HEK293T (cell line): ENCODE data around the gene CCR7.

ENCODE experiments used
- CTCF ChIA-PET: fragments of 350-600 bp; formaldehyde crosslinking; extraction: SDS; loops from one replicate; lab custom pipeline; 2021; ENCODE audit warnings: antibody characterized with exemption, inconsistent platforms; lab: Yijun Ruan, JAX
- POLR2A ChIA-PET: fragments of 350-600 bp; formaldehyde crosslinking; extraction: SDS; loops from one replicate; lab custom pipeline; 2020; ENCODE audit warnings: antibody characterized with exemption, inconsistent platforms; lab: Yijun Ruan, JAX
- DNase-seq: peaks from one replicate; pipeline ENCODE4 v3.0.0; 2012; ENCODE audit warnings: mixed read lengths; ENCODE audit errors: extremely low spot score
- ARNT ChIP-seq: fragments of 450-650 bp; IDR thresholded peaks from 2 replicates; pipeline ENCODE4 v1.6.1; 2017; ENCODE audit warnings: mild to moderate bottlenecking
- BHLHE40 ChIP-seq: fragments of 450-650 bp; IDR thresholded peaks from 2 replicates; pipeline ENCODE4 v1.6.1; 2016; ENCODE audit warnings: mild to moderate bottlenecking, moderate library complexity, borderline replicate concordance
- ELF4 ChIP-seq: fragments of 450-650 bp; IDR thresholded peaks from 2 replicates; pipeline ENCODE4 v1.6.1; 2017; ENCODE audit warnings: antibody characterized with exemption
- FOXA1 ChIP-seq: fragments of 450-650 bp; IDR thresholded peaks from 2 replicates; pipeline ENCODE4 v1.6.1; 2016; ENCODE audit warnings: mild to moderate bottlenecking
- FOXK2 ChIP-seq: fragments of 450-650 bp; IDR thresholded peaks from 2 replicates; pipeline ENCODE4 v1.6.1; 2016; ENCODE audit warnings: mild to moderate bottlenecking
- FOXM1 ChIP-seq: fragments of 450-650 bp; IDR thresholded peaks from 2 replicates; pipeline ENCODE4 v1.6.1; 2017; ENCODE audit warnings: mild to moderate bottlenecking, borderline replicate concordance
- HDGF ChIP-seq: fragments of 450-650 bp; IDR thresholded peaks from 2 replicates; pipeline ENCODE4 v1.6.1; 2017; ENCODE audit warnings: antibody characterized with exemption, borderline replicate concordance
- L3MBTL2 ChIP-seq: fragments of 450-650 bp; conservative IDR thresholded peaks from 2 replicates; pipeline ENCODE4 v1.6.1; 2016; ENCODE audit warnings: mild to moderate bottlenecking
- NFRKB ChIP-seq: fragments of 450-650 bp; IDR thresholded peaks from 2 replicates; pipeline ENCODE4 v1.6.1; 2016; ENCODE audit warnings: mild to moderate bottlenecking, moderate library complexity
- PKNOX1 ChIP-seq: fragments of 450-650 bp; IDR thresholded peaks from 2 replicates; pipeline ENCODE4 v1.6.1; 2016
- SP1 ChIP-seq: fragments of 450-650 bp; IDR thresholded peaks from 2 replicates; pipeline ENCODE4 v1.6.1; 2017
- TARDBP ChIP-seq: fragments of 450-650 bp; IDR thresholded peaks from 2 replicates; pipeline ENCODE4 v1.6.1; 2016
- ZNF384 ChIP-seq: fragments of 450-650 bp; IDR thresholded peaks from 2 replicates; pipeline ENCODE4 v1.6.1; 2016

The CCR7 gene

GRCh38 chr17:40511667-40512220 lies 53.5 kb downstream of the CCR7 start:
- TF ChIP-seq PKNOX1, result no peak
- TF ChIP-seq HDGF, result no peak
- no peak for TF ChIP-seq L3MBTL2
- no peak for TF ChIP-seq NFRKB
- TF ChIP-seq ZNF384, result no peak
- DNase-seq, result no peak
- POLR2A ChIA-PET, result interaction anchor here (1.2 kb wide), 1 partner anchor 94 kb away, joined by 6 read pairs; the partner anchor contains the start of gene TOP2A
- CTCF ChIA-PET, result interaction anchor here (0.9 kb wide), 1 partner anchor 150 kb away, joined by 3 read pairs; no protein-coding TSS in a partner anchor

- POLR2A ChIA-PET, result interaction anchor here (1.2 kb wide), 1 partner anchor 93 kb away, joined by 6 read pairs; the partner anchor contains the start of gene TOP2A
- DNase-seq, result no peak
- TF ChIP-seq FOXA1, result no peak
- TF ChIP-seq HDGF, result no peak
- TF ChIP-seq NFRKB, result no peak
- no peak for TF ChIP-seq ARNT
- TF ChIP-seq ZNF384, result no peak
- no peak for TF ChIP-seq TARDBP
- TF ChIP-seq BHLHE40, result no peak
- TF ChIP-seq ELF4, result no peak
- CTCF ChIA-PET, result interaction anchor here (0.9 kb wide), 1 partner anchor 149 kb away, joined by 3 read pairs; no protein-coding TSS in a partner anchor
These were observed 54.1 kb downstream of the CCR7 start for GRCh38 chr17:40511136-40511535.

- DNase-seq, result no peak
- CTCF ChIA-PET, result no interaction called here
- POLR2A ChIA-PET, result interaction anchor here (1.0 kb wide), 2 partner anchors 93 to 1156 kb away, joined by 3 read pairs; no protein-coding TSS in a partner anchor
- TF ChIP-seq TARDBP (no peak), FOXK2 (no peak), SP1 (no peak)
These were observed 55.0 kb downstream of the CCR7 start for GRCh38 chr17:40510328-40510648.

- DNase-seq, result no peak
- CTCF ChIA-PET, result no interaction called here
- TF ChIP-seq HDGF (no peak), L3MBTL2 (no peak)
- POLR2A ChIA-PET, result interaction anchor here (1.0 kb wide), 2 partner anchors 92 to 1157 kb away, joined by 3 read pairs; no protein-coding TSS in a partner anchor
These were observed 55.5 kb downstream of the CCR7 start for GRCh38 chr17:40509626-40510327.

GRCh38 chr17:40506786-40507185 lies 58.5 kb downstream of the CCR7 start:
- no peak for DNase-seq
- CTCF ChIA-PET, result no interaction called here

More at GRCh38 chr17:40506786-40507185, 58.5 kb downstream of the CCR7 start:
- POLR2A ChIA-PET, result no interaction called here
- no peak for TF ChIP-seq TARDBP
- TF ChIP-seq SP1, result no peak
- no peak for TF ChIP-seq FOXK2
- TF ChIP-seq FOXM1, result no peak
- no peak for TF ChIP-seq PKNOX1
